ENCODE results near the gene QPCTL.

GRCh38 chr19:45705115-45705514, 12.6 kb downstream of the QPCTL start:
- TF ChIP-seq CHD1 (IDR thresholded peaks at IDR 0.05; ENCODE audit: low read depth, low read length) (no peak), RFX5 (IDR thresholded peaks at IDR 0.05; ENCODE audit: low read depth, low read length) (no peak), MAZ (IDR thresholded peaks at IDR 0.05; ENCODE audit: borderline replicate concordance, low read depth, low read length) (no peak), CTCF (conservative IDR thresholded peaks at IDR 0.05; ENCODE audit: low read depth, low read length) (no peak)

Measured in IMR-90 (cell line).